NCI-H345 treated with DMSO at 0.1 percent for 48 hours (cell line): ENCODE results near the gene RASAL3.
"Not testable (repeated sequence)": the region's sequence is repeated elsewhere in the genome, so short reads cannot be mapped to it uniquely, and the experiment has no call there.

Experiments used
- DNase-seq: peaks from one replicate; lab custom pipeline; 2025; ENCODE audit not compliant: unreplicated experiment; lab: John Stamatoyannopoulos, UW

The RASAL3 gene

DNA sequence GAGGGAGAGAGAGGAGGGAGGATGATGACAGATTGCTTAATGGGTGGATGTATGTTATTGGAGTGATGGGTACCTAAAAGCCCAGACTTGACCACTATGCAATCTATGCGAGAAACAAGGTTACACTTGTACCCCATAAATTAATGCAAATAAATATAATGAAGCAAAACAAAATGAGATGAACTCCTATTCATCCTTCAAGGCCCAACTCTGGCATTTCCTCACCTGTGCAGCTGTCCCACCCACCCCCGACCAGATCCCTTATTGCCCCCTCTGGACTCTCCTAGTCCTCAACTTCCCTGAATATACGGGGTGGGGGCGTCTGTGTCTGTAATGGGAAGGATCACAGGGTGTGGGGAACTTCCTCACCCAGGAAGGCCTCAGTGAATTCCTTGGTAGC is 10.8 kb upstream of the RASAL3 start:
- no peak for DNase-seq

DNA sequence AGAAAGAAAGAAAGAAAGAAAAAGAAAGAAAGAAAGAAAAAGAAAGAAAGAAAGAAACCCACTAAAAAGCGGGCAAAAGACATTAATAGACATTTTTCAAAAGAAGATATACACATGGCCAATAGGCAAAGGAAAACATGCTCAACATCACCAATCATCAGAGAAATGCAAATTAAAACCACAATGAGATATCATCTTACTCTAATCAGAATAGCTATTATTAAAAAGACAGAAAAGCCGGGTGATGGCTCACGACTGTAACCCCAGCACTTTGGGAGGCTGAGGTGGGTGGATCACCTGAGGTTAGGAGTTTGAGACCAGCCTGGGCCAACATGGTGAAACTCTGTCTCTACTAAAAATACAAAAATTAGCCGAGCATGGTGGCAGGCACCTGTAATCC is 9.5 kb upstream of the RASAL3 start:
- DNase-seq = not testable (repeated sequence)

DNA sequence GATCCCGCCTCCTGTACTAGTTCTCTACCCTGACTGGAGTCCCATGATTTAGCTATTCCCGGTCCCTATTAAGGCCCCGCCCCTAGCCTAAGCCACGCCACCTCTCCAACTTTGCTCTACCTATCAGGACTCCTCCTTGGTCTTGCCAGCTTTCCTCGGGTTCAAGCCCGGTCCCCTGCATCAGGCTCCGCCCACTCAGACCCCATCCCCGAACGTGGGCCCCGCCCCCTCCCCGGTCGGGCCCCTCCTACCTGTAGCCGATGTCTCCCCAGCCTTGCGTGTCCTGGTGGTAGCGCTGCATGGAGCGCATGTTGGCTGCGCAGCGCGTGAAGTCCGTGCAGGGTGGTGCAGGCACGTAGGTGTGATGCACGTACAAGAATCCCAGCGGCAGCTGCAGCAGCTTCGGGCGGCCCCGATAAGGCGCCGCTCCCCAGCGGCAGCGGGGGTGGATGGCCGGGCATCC is 7.3 kb upstream of the RASAL3 start:
- no peak for DNase-seq

DNA sequence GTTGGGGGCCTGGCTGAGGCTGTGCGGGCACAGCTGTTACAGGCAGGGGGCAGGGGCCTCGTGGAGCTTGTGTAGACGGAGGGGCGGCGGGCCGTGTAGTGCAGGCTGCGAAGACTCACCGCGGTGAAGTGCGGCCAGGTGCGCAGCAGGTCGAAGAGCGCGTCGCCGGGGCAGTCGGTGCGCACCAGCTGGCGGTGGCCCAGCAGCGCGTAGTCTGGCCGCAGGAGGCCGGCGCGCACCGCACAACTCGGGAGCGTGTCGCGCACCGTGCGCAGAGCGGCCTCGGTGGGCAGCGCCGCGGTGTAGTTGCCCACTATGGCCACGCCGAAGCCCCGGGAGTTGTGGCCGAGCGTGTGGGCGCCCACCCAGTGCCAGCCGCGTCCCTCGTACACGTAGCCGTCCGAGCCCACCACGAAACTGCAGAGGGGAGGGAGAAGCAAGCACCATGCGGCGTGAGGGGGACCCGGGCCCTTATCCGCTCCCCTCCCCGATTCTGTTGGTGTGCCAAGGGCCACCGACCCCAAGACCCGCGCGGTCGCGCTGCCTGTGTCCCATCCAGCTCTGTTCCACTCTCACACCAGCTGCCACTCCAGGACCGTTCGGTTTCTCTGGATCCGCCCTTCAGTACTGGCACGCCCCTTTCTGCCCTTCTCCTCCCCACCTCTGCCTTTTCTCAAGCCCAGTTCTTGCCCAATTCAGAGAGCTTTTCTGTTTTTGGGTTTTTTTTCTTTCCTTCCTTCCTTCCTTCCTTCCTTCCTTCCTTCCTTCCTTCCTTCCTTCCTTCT is 5.4 kb upstream of the RASAL3 start:
- DNase-seq = no peak

DNA sequence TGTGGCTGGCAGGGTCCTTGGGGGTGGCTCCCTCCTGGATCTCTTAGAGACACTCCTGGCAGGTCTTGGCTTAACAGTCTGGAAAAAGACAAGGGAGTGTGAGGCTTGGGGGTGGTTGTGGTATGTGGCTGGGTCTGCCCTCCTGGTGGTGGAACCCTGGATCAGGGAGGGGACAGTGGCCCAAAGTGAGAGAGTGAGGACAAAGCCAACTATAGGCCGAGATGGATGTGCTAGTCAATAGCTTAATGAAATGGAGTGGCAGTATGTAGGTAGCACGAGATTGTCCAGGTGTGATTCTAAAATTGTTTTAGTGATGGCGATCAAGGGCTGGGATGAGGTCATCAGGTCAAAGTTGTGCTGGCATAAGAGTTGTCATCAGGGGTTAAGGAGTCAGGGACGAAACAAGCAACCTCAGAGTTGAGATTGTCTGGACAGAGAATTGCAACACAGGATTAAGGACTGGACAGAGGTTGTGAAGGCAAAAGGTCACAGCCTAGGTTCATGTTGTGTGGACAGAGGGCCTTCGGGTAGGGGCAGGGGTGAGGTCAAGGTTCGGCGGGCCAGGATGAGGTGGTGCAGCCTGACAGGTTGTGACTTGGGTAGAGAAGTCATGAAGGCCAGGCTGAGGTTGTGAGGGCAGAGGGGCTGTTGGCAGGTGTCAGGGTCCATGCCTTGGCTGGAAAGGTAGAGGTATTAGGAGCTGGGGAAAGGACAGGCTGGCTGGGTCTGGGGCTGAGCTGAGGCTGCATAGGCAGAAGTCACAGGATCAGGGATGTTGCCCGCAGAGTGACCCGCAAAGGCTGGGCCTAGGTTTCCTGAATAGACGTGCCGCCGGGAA is 4.5 kb upstream of the RASAL3 start:
- DNase-seq = no peak

DNA sequence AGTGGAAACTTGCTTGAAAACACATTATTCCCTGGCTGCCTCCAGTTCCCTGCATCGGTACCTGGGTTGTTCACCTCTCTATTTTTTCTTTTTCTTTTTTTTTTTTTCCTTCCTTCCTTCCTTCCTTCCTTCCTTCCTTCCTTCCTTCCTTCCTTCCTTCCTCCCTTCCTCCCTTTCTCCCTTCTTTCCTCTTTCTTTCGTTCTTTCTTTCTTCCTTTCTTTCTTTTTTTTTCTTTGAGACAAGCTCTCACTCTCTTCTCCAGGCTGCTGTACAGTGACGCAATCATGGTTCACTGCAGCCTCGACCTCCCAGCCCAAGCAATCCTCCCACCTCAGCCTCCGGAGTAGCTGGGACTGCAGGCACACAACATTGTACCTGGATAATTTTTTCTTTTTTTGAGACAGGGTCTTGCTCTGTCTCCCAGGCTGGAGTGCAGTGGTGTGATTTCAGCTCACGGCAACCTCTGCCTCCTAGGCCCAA is 3.4 kb upstream of the RASAL3 start:
- no peak for DNase-seq

DNA sequence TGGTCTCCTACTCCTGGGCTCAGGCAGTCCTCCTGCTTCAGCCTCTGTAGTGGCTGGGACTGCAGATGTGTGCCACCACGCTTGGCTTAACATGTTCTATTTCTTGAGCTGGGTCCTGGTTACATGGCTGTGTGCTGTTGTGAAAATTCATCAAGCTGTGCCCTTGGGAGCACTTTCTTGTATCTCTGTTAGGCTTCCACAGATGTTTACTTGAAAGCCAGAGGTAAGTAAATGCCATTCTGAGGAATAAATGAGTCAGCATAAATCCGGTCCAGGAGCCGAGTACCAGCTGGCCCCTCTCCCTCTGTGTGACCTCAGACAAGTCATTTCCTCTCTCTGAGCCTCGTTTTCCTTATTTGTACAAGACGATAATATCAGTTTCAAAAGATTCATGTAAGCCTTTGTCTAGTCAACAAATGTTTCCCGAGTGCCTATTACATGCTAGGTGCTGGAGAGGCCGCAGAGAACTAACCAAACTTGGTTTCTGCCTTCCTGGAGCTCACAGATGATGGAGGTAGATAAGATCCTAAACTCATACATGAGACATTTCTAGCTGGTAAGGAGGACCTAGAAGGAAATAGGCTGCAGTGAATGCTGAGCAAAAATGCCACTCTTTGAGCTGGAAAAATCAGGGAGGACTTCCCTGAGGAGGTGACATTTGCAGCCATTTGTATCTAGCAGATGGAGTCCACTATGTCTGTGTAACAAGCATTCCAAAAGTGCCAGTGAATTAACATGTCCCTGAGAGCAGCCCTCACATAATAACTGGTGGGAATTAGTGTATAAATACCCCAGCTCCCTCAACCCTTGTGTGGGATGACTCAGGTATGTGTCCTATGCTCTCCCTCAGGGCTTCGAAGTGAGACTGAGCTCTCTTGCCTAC is 2.7 kb upstream of the RASAL3 start:
- DNase-seq = no peak

DNA sequence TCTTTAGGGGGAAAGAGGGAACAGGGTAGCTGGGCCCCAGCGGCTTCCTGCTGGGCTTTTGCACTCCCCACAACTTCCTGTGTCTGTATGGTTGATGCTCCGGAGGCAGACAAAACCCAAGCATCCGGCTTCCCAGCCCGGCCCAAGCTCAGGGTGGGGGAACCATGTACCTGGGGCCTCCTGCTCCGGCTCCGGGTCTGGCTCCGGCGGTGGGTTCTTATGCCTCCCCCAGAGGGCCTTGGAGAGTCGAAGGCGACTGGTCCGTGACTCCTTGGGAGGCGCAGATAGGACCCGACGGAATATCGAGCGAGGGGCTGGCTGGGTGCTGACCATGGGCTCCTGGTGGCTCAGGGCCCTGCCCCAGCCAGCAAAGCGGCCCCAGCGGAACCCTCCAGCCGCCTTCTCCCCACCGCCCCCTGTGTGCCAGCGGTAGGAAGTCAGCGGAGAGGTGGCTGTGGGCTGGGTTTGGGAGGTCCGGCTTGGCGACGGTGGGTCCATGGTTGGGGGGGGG is 428 bp downstream of the RASAL3 start:
- DNase-seq = no peak

DNA sequence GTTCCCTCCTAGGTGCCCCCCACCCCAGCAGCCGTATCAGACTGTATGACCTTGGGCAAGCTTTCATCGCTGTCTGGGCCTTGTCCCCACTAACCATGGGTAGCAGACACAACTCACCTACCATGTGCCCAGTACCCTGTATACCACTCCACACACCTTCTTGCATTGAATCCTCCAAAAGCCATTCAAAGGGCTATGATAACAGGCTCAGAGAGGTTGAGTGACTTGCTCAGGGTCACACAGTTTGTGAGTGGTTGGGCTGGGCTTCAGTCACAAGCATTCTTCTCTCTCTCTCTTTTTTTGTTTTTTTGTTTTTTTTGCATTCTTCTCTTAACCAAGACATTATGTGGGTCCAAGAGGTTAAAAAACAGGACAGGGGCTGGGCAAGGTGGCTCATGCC is 2.6 kb downstream of the RASAL3 start:
- no peak for DNase-seq

DNA sequence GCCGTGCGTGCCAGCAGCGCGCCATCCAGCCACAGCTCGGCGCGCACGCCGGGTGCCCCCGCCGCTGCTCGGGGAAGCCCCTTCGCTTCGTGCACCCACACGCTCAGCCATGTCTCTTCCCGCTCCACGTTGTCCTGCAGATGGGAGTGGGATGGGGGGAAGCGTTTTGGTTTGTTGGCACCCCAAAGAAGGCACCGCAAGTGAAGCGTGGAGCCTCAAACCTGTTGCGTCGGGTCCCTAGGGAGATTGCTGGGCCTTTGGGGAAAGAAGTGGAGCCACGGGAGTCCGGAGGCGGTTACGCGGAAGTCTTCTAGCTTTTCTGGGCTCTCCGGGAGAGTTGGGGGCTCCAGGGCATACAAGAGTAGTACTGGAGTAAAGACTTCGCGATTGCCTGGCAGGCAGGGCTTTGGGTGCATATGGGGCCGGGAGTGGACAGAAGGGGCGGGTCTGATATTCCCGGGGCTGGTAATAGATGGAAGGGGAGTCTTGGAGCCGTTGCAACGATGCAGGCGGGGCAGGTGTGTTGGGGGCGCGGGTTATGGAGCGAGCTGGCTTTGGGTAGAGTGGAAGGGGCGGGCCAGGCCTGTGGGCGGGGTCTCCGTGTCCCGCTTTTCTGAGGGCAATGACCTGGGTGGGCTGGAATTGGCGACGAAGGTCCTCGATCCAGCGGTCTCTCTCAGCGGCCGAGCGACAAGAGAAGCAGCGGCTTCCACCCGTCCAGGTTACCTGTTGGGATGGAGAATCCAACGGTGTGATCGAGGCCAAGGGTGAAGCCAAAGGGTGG is 6.5 kb downstream of the RASAL3 start:
- DNase-seq = no peak

DNA sequence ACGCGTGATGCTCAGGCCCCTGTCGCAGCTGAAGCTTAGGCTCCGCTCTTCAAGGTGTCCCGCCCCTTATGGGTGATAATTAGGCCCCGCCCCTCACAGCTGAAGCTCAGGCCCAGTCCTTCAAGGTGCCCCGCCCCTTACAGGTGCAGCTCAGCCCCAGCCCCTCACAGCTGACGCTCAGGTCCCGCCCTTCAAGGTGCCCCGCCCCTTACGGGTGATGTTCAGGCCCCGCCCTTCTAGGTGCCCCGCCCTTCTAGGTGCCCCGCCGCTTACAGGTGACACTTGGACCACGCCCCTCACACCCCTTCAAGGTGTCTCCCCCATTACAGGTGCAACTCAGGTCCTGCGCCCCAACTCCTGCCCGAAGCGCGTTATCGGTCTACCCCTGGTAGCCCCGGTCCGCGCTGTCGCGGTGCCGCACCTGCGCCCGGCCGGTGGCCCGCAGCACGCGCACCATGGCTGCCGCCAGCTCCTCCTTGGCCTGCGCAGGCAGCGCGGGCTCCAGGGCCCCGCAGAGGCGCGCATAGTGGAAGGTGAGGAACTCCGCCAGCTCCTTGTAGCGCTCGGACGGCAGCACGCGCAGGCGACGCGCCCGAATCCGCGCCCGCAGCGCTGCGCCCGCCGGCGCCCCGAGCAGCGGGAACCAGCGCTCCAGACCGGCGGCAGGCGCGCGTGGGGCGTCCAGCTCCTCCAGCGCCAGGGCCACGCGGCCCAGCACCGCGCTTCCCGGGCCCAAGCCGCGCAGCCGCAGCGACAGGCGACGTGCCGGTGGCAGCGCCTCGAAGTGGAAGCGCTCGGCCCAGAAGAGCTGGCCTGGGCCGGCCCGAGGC is 7.3 kb downstream of the RASAL3 start:
- peak; percentile 20 for DNase-seq

DNA sequence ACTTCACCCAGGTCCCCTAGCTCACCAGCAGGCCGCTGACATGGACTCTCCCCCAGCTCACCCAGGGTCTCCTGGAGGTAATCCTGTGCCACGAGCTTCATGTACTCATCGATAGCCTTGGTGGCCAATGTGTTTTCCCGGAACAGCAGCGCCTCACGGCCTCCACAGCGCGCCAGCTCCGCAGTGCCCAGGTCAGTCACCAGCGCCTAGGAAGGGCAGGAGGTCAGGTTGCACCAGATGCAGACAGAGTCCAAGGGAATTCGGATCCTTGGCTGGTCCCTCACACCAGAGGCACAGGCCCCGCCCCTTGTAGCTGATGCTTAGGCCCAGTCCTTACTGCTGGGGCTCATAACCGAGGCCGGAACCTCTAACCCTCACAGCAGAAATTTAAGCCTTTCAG is 7.9 kb downstream of the RASAL3 start:
- no peak for DNase-seq

DNA sequence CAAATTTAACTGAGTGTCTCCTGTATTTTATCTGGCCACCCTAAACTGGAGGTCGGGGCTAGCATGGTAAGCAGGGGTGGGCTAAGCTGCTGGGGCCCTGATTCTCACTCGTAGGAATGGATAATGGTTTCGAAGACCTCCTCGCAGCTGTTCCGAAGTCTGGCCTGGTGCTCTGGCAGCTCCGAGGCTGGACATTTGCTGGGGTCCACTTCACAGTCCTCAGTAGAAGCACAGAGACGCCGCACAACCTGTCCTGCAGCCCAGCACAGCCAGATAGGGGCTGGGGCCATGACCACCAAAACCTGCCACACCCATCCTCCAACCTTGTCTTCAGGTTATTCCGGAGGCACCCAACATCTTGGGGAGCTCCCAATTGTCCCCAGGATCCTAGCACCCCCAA is 8.3 kb downstream of the RASAL3 start:
- no peak for DNase-seq

DNA sequence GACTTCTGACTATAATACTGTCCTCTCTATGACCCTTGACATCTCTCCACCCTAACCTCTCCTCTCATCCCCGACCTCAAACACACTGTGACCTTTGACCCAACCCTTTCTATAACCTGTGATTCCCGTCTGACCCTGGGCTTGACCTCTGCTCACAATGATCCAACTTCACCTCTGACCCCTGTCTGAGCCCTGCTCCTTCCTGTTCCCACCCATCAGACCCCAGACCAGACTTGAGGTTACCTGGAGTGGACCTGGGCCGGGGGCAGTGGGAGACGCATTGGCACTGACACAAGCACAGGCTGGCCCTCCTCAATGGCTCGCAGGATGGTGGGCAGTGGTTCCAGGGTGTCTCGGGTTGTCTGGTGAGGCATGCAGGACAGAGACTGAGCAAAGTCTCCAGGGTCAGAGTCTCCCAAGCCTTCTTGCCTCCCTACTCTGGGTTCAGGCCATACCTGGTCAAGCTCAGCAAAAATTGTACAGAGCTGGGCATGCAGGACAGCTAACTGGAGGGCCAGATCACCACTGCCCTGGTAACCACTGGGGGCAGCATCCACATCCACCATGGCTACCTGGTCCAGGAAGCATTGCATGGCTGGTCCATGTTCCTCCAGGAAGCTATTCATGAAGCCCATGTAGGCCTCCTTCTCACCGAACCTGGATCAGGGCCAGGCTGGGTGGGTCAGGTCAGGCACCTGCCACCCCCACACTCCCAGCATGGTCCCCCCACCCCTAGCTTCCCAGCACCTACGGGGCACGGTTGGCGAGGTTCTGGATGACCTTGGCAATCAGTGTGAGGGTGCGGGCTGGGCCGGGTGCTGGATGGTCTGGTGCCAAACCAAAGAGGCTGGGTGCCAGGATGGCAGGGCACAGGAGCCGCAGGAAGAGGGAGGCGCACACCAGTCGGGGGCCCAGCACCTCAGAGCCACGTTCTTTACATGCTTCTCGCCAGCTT is 10.2 kb downstream of the RASAL3 start:
- DNase-seq = no peak

DNA sequence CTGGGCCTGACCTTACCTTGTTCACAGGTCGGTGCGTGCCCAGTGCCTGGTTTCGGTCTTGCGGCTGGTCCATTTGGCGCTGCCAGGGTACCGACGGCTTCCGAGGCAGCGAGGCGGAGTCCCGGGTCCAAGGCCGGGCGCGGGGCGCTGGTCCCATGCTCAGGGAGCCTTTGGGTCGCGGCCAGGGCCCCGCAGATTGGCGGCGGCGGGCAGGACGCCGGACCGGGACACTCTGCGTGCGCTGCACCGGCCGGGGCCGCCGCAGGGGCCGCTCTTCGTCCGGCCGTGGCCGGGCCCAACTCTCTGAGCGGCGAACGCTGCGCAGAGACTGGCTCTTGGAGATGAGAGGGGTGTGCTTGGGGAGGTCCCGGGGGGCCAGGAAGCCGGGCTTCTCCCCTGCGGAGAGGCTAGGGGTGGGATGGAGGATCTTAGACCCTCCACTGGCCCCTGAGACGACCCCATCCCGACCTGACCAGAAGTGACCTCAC is 11.2 kb downstream of the RASAL3 start:
- DNase-seq = no peak

DNA sequence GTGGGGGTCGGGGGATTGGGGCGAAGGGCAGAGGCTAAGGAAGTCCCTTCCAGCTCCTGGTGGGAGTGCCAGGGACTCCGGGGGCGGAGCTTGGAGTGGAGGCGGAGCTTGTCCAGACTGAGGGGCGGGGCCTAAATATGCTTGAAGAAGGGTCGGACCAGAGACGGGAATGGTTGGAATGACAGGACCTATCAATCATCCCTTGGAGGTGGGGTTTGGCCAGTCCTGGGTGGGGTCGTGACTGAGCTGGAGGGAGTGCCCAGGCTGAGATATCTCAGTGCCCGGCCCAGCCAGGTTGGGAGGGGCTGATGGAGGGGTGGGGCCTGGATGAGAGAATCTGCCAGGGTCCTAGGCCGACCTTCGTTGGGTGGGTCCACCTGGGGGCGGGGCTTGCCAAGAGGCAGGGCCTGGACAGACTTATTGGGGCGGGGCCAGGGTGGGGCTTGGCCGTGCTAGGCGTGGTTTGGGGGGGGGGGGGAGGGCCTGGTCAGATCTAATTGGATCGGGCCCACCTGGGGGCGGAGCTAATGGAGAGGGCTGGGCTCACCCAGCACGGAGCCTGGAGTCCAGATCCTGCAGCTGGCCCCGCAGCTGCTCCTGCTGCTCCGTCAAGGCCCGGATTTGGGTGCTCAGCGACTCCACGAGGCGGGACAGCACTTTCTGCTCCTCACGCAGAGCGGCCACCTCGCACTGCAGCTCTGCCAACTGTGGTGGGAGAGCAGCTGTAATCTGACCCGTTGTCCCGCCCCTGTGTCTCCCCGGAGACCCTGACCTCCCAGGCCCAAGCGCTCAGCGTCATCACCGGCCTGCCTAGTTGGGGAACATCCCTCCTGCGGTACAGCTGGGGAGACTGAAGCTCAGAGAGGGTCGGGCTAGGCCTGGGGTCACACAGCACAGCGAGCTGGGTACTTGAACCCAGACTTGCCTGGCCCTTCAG is 12.0 kb downstream of the RASAL3 start:
- no peak for DNase-seq

DNA sequence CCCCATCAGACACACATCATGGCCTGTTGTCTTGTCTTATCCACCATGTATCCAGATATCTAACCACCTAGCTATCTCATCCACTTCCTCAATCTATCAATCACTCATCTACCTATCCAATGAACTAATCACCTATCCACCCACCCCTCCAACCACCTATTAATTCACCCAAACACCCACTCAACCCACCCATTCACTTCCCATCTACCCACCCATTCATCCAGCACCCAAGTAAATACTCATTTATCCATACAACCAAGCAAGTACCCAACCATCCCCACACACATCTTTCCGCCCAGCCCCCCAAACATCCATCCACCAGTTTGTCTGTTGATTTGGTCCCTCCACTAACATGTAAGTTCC is 13.8 kb downstream of the RASAL3 start:
- DNase-seq = no peak
